ENCODE results near the gene HDAC3. TPM values are rescaled to one million over a fixed set of nuclear protein-coding genes. Genes with fewer than 3 reads are reported as not detected.

The HDAC3 gene
- total RNA-seq, 2 experiments from 2014 or later = 83.6 to 85.4 TPM

- CTCF ChIA-PET (ENCODE audit: unreplicated experiment) = interaction anchor here (1.3 kb wide), 1 partner anchor 11 kb away, joined by 3 read pairs; no protein-coding TSS in a partner anchor
- BruUV-seq (replicated peaks) = no TSS peak
- POLR2A ChIA-PET = interaction anchor here (0.6 to 8.6 kb wide), 6 partner anchors 8 to 215 kb away, joined by 3 to 101 read pairs (median 4); partner anchors contain the start of gene DIAPH1
- Histone ChIP-seq H3K9me2 (ENCODE audit: insufficient read depth, low read length) (no peaks in the 10 kb centered on the region), H3K27ac (ENCODE audit: low read depth, low read length, poor library complexity, severe bottlenecking) (no peak overlapping the region), H3K4me3 (ENCODE audit: low read depth, low read length, poor library complexity, severe bottlenecking) (no peak overlapping the region), H4K20me1 (ENCODE audit: insufficient read depth, low read length) (no peaks in the 10 kb centered on the region; the same call in 1 of the 2 replicates), H3K79me2 (ENCODE audit: insufficient read depth, low read depth, low read length) (peaks cover 33% of the 10 kb centered on the region), H3K4me2 (ENCODE audit: low read length) (no peak overlapping the region), H2AFZ (ENCODE audit: low read length) (no peak overlapping the region), H3K4me1 (ENCODE audit: insufficient read depth, low read length, poor library complexity, severe bottlenecking) (peaks cover 20% of the 10 kb centered on the region), H3K36me3 (ENCODE audit: insufficient read depth, low read length) (peaks cover 81% of the 10 kb centered on the region), H3K9me3 (ENCODE audit: low read length) (no peaks in the 10 kb centered on the region)
- TF ChIP-seq EZH2phosphoT487 (IDR thresholded peaks at IDR 0.05; ENCODE audit: borderline replicate concordance, low read depth, low read length) (no peak), CTCF (conservative IDR thresholded peaks at IDR 0.05; ENCODE audit: low read length) (no peak)
- no peak for DNase-seq (ENCODE audit: low spot score)
- intact Hi-C loops (cut with micrococcal nuclease; ENCODE audit: unreplicated experiment) = no loop called here
Measured at GRCh38 chr5:141630570-141631140, 6.0 kb downstream of the HDAC3 start.

GRCh38 chr5:141628175-141628788 lies 8.4 kb downstream of the HDAC3 start:
- intact Hi-C loops (cut with micrococcal nuclease; ENCODE audit: unreplicated experiment) = no loop called here
- peaks cover 93% of the 10 kb centered on the region for H3K36me3 ChIP-seq (ENCODE audit: insufficient read depth, low read length)
- H3K27ac ChIP-seq (ENCODE audit: low read depth, low read length, poor library complexity, severe bottlenecking) = no peak overlapping the region
- no peak overlapping the region for H2AFZ ChIP-seq (ENCODE audit: low read length)
- H3K9me3 ChIP-seq (ENCODE audit: low read length) = no peaks in the 10 kb centered on the region
- TF ChIP-seq EZH2phosphoT487 (IDR thresholded peaks at IDR 0.05; ENCODE audit: borderline replicate concordance, low read depth, low read length) (no peak), CTCF (conservative IDR thresholded peaks at IDR 0.05; ENCODE audit: low read length) (no peak)
- H3K4me3 ChIP-seq (ENCODE audit: low read depth, low read length, poor library complexity, severe bottlenecking) = no peak overlapping the region
- peaks cover 8% of the 10 kb centered on the region for H3K4me1 ChIP-seq (ENCODE audit: insufficient read depth, low read length, poor library complexity, severe bottlenecking)
- H3K79me2 ChIP-seq (ENCODE audit: insufficient read depth, low read depth, low read length) = peaks cover 12% of the 10 kb centered on the region; the same call in 1 of the 2 replicates
- ChIA-PET POLR2A (interaction anchor here (1.7 kb wide), 1 partner anchor 8 kb away, joined by 10 read pairs; the partner anchor contains the start of genes HDAC3 and RELL2), CTCF (ENCODE audit: unreplicated experiment) (no interaction called here)
- H4K20me1 ChIP-seq (ENCODE audit: insufficient read depth, low read length) = no peaks in the 10 kb centered on the region; the same call in 1 of the 2 replicates
- H3K4me2 ChIP-seq (ENCODE audit: low read length) = no peak overlapping the region
- DNase-seq (ENCODE audit: low spot score) = no peak
- no peaks in the 10 kb centered on the region for H3K9me2 ChIP-seq (ENCODE audit: insufficient read depth, low read length)
- no TSS peak for BruUV-seq (replicated peaks)

- Histone ChIP-seq H3K4me3 (ENCODE audit: low read depth, low read length, poor library complexity, severe bottlenecking) (peak overlapping the region; percentile 31), H3K4me2 (ENCODE audit: low read length) (peak overlapping the region; percentile 68), H3K9me3 (ENCODE audit: low read length) (no peaks in the 10 kb centered on the region), H4K20me1 (ENCODE audit: insufficient read depth, low read length) (no peaks in the 10 kb centered on the region), H3K9me2 (ENCODE audit: insufficient read depth, low read length) (no peaks in the 10 kb centered on the region), H3K79me2 (ENCODE audit: insufficient read depth, low read depth, low read length) (no peaks in the 10 kb centered on the region), H3K27ac (ENCODE audit: low read depth, low read length, poor library complexity, severe bottlenecking) (peak overlapping the region; percentile 71), H3K36me3 (ENCODE audit: insufficient read depth, low read length) (peaks cover 88% of the 10 kb centered on the region), H3K4me1 (ENCODE audit: insufficient read depth, low read length, poor library complexity, severe bottlenecking) (peaks cover 23% of the 10 kb centered on the region), H2AFZ (ENCODE audit: low read length) (no peak overlapping the region)
- intact Hi-C loops (cut with micrococcal nuclease; ENCODE audit: unreplicated experiment) = no loop called here
- POLR2A ChIA-PET = interaction anchor here (1.1 to 8.3 kb wide), 4 partner anchors 11 to 31 kb away, joined by 4 to 101 read pairs (median 8); partner anchors contain the start of genes HDAC3 and RELL2
- no peak for DNase-seq (ENCODE audit: low spot score)
- BruUV-seq (replicated peaks) = no TSS peak
- CTCF ChIA-PET (ENCODE audit: unreplicated experiment) = no interaction called here
- TF ChIP-seq CTCF (conservative IDR thresholded peaks at IDR 0.05; ENCODE audit: low read length) = no peak
- no peak for TF ChIP-seq EZH2phosphoT487 (IDR thresholded peaks at IDR 0.05; ENCODE audit: borderline replicate concordance, low read depth, low read length)
Measured at GRCh38 chr5:141623611-141624010, 13.0 kb downstream of the HDAC3 start.
